HG03457 (cell line): Measurements from ENCODE around the gene KIFC1.
"Not testable (repeated sequence)": the region's sequence is repeated elsewhere in the genome, so short reads cannot be mapped to it uniquely, and the experiment has no call there.

ENCODE experiments used
- ATAC-seq: cut with Tn5 transposase; IDR thresholded peaks from one replicate; pipeline ENCODE4 v1.9.1; 2021; ENCODE audit warnings: moderate number of reproducible peaks; ENCODE audit not compliant: unreplicated experiment

Gene KIFC1, protein sequence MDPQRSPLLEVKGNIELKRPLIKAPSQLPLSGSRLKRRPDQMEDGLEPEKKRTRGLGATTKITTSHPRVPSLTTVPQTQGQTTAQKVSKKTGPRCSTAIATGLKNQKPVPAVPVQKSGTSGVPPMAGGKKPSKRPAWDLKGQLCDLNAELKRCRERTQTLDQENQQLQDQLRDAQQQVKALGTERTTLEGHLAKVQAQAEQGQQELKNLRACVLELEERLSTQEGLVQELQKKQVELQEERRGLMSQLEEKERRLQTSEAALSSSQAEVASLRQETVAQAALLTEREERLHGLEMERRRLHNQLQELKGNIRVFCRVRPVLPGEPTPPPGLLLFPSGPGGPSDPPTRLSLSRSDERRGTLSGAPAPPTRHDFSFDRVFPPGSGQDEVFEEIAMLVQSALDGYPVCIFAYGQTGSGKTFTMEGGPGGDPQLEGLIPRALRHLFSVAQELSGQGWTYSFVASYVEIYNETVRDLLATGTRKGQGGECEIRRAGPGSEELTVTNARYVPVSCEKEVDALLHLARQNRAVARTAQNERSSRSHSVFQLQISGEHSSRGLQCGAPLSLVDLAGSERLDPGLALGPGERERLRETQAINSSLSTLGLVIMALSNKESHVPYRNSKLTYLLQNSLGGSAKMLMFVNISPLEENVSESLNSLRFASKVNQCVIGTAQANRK

DNA sequence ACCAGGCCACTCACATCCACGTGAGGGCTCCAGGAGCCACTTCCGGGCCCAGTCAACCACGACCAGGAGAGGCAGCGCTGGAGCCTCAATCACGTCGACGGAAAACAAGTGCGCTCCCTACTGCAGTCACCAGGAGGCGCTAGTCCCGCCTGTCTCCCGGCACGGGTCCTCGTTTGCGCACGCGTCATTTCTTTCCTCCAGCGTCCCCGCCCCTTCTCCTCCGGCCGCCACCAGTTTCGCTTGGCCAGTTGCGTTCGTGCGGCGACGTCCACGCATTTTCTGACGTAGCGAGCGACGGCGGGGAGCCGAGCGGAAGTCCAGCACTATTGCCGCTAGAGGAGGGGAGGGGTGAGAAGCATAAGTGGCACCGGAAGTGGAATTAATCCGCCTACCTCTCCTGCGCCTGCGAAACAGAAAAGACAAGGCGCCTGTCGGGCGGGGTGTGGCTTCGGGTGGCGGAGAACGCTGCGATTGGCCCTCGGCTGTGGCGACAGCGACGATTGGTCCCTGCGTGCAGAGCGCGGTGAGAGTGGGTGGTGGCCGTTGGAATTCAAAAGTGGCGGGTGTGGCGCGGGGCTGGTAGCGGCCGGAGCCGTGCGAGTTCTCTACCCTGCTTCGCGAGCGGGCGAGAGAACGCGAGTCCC, at the start of gene KIFC1:
KIFC1 (plus strand) TSS at position 546 of the 644 bp plus-strand sequence. CDS start 163 bp downstream, outside the sequence.
- peak; percentile 73 for ATAC-seq

DNA sequence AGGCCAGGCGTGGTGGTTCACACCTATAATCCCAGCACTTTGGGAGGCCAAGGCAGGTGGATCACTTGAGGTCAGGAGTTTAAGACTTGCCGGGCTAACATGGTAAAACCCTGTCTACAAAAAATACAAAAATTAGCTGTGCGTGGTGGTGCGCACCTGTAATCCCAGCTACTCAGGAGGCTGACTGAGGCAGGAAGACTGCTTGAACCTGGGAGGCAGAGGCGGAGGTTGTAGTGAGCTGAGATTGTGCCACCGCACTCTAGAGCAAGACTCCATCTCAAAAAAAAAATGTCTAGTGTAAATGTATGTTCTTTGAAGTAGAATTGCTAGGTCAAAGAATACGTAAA, 48.0 kb upstream of the KIFC1 start:
- ATAC-seq, result not testable (repeated sequence)

DNA sequence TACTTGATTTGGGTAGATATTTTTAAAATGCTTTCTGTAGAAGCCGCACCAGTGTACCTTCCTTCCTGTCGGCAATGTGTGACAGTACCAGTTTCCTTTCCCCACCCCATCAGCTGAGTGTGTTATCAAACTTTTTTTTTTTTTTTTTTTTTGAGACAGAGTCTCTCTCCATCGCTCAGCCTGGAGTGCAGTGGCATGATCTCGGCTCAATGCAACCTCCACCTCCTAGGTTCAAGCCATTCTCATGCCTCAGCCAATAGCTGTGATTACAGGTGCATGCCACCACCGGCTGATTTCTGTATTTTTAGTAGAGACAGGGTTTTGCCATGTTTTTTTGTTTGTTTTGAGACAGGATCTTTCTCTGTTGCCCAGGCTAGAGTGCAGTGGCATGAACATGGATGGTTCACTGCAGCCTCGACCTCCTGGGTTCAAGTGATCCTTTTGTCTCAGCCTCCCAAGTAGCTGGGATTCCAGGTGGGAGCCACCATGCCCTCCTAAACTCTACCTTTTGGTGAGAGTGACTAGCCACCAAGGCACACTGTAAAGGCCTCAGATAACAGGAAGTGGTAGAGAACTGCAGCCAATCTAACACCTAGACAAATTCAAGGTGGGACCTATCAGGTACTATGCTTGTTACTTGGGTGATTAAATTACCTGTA, 47.5 kb upstream of the KIFC1 start:
- ATAC-seq, result no peak

DNA sequence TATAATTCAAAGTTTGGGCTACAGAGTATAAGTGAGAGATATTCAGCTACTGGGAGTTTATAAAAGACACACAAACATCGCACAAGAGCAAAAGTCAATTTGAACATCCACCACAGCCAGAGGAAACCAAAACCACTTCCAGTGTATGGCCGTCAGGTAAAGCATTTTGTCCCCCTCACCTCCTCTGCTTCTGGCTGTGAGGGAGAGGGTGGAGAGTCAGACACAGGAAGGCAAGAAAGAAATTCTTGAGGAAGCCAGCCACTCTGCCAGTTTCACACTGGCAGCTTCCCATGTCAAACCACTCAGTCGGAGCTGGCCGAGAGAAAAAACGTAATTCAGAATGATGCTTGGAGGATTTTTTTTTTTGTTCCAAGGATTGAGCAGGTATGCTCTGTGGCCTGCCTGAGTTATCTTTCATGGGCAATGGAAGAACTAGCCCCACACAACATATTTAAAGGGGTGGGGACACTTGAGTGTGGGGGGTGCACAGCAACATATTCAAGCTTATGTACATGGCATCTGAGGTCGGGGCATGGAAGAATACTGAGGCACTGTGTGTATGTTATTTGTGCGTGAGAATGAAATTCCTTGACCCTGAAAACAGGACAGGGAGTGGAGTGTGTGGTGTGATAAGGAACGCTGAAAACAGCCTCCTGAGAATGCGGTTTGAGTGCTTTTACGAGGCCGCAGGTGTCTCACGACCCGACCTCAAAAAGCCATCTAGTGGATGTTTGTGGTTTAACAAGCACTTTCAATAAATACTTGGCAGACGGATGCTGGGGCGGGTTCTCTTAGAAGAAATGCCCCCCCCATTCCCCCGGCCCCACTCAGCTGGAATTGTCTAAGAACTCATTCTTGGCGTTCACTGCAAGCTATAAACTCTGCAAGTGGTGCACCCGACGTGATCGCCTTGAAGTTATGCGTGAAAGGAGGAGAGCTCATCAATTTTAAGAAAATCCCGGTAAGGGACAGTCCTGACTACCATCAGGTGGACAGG, 46.6 kb upstream of the KIFC1 start:
- ATAC-seq, result no peak

DNA sequence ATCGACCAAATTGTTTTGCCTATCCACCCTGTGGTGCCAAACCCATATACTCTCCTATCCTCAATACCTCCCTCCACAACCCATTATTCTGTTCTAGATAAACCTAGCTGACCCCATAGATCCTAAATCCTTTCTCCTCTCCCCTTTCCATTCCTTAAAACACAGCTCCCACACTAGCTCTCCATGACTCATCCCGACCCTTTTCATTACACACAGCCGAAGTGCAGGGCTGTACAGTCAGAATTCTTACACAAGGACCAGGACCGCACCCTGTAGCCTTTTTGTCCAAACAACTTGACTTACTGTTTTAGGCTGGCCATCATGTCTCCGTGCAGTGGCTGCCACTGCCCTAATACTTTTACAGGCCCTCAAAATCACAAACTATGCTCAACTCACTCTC, 44.7 kb upstream of the KIFC1 start:
- ATAC-seq, result not testable (repeated sequence)

DNA sequence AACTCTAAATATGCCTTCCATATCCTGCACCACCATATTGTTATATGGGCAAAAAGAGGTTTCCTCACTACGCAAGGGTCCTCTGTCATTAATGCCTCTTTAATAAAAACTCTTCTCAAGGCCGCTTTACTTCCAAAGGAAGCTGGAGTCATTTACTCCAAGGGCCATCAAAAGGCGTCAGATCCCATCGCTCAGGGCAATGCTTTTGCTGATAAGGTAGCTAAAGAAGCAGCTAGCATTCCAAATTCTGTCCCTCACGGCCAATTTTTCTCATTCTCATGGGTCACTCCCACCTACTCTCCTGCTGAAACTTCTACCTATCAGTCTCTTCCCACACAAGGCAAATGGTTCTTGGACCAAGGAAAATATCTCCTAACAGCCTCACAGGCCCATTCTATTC, 43.8 kb upstream of the KIFC1 start:
- no peak for ATAC-seq

DNA sequence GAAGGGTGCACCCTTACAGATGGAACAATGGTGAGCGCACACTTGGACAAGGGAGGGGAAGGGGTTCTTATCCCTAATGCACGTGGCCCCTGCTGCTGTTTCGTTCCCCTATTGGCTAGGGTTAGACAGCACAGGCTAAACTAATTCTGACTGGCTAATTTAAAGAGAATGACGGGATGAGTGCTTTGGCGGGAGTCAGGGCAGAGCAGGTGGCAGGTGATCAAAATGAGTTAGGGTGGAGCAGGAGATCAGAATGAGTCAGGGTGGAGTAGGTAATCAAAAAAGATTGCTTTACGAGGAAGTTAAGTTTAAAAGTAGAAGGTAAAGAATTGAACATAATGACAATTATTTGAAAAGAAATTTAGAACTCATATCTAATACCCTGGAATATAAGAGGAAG, 35.8 kb upstream of the KIFC1 start:
- not testable (repeated sequence) for ATAC-seq

DNA sequence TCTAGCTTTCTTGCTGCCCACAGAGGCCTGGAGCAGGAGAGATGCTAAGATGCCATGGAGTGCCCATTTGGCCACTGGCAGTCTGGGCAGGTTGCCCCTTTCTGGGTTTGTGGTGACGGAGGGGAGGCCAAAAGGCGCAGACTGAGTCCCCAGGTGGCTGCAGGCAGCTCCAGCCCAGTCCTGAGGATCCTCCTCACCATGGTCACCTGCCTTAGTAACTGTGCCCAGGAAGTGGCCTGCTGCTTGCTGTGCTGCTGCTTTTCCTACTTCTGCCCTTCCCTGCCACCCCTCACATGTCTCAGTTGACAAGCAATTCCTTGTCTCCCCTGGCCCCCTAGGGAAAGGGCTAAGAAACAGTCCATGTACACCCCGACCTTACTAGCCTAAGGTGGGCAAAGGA, 35.3 kb upstream of the KIFC1 start:
- no peak for ATAC-seq

DNA sequence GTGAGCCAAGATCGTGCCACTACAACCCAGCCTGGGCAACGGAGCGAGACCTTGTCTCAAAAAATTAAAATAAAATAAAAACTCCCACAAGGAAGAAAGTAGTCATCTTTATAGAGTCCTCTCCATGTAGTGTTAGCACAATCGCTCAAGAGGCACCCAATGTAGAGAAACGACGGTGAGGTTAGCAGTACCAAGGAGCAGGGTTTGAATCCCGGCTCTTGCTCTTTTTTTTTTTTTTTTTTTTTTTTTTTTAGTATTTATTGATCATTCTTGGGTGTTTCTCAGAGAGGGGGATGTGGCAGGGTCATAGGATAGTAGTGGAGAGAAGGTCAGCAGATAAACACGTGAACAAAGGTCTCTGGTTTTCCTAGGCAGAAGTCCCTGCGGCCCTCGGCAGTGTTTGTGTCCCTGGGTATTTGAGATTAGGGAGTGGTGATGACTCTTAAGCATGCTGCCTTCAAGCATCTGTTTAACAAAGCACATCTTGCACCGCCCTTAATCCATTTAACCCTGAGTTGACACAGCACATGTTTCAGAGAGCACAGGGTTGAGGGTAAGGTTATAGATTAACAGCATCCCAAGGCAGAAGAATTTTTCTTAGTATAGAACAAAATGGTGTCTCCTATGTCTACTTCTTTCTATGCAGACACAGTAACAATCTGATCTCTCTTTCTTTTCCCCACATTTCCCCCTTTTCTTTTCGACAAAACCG, 34.3 kb upstream of the KIFC1 start:
- not testable (repeated sequence) for ATAC-seq

DNA sequence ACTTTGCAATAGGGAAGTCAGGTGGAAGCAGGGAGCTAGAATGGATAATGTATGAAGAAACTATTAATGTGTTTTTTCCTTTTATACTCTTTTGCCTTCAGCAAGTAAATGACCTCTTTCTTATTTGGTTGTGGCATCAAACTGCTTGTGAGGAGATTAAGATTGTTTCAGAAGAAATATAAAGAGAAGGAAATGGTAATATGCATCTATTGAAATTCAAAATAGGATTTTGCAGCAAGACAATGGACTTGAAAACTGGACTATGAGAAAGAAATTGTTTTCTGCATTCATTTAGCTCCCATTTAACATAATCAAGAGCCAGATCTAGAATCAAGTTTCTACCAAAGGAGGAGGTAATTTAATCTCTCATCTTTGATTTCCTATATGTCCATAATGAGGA, 32.3 kb upstream of the KIFC1 start:
- no peak for ATAC-seq

DNA sequence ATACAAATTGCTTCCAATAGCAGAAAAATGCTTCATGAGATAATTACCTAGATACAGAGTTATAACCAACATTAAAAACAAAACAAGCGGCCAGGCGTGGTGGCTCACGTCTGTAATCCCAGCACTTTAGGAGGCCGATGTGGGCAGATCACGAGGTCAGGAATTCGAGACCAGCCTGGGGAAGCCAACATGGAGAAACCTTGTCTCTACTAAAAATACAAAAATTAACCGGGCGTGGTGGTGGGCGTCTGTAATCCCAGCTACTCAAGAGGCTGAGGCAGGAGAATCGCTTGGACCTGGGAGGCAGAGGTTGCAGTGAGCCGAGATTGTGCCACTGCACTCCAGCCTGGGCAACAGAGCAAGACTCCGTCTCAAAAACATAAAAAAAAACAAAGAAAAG, 28.1 kb upstream of the KIFC1 start:
- not testable (repeated sequence) for ATAC-seq

DNA sequence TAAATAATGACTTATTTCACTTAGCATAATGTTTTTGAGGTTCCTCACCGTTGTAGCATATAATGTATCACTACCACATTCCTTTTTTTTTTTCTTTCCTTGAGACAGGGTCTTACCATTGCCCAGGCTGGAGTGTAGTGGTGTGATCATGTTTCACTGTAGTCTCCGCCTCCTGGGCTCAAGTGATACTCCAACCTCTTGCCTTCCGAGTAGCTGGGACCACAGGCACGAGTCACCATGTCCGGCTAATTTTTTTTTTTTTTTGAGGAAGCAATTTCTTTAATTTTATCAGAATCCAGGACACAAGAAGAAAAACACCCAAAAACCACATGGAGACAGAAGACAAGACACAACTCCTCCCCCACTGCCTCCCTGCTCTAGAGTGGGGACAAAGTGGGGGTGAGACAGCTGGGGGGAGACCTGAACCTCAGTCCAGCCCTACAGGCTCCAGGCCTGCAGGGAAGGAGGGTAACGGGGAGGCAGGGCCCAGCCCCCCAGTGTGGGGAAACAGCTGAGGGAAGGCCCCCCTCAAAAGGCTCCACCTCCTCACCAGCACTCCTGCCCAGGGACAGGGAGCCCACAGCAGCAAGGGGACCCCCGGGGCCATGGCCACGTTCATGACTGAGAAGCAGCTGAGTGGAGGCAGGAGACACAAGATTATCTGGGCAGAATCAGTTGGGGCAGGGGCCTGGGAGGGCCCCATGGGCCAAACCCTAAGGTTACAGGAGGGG, 27.0 kb upstream of the KIFC1 start:
- not testable (repeated sequence) for ATAC-seq

DNA sequence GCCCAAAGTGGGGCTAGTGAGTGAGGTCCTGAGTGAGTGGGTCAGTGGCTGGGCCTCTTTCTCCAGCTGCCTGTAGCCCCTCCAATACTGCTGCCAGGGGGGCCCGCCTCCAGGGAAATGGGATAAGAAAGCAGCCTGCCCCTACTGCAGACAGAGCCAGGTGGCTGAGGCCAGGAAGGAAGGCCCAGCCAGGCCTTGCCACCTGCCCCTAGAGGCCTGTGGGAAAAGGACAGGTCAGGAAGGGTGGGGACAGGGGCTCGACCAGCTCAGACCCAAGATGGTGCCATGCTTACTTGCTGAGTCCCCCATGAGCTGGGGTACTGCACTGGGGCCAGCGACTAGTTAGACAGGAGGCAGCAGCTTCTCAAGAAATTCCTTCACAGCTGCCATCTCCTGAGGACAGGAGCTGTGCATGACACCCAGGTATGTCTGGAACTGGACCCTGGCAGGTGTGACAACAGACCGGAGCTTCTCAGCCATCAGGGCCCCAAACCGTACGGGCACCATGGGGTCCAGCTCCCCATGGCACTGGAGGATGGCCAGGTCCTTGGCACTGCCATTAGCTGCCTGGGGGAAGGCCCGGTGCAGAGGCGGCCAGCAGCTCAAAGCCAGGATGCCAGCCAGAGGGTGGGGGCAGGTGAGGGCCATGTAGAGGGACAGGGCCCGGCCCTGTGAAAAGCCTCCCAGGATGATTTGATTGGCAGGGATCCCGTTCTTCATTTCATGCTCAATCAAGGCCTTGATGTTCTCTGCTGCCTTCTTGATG, 26.2 kb upstream of the KIFC1 start:
- not testable (repeated sequence) for ATAC-seq

DNA sequence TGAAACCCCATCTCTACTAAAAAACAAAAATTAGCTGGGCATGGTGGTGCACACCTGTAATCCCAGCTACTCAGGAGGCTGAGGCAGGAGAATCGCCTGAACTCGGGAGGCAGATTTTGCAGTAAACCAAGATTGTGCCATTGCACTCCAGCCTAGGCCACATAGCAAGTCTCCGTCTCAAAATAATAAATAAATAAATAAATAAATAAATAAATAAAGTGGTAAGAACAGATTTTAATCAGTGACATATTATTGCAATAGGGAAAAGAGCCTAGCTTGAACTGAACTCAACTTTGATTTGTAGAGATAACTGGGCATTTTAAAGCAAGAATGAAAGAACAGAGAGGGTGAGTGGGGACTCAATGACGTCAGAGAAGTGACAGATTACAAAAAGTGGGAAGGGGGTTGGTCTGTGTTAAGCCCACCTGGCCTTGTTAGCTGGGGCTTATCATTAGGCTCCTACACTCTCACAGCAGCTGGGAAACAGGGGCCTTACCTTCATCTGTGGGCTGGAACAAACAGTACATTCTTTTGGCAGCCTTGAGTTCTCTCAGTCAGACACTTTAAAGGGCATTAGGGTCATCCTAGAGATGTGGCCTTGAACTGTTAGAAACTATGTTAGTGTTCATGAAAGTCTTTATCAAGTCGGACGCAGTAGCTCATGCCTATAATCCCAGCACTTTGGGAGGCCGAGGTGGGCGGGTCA, 24.5 kb upstream of the KIFC1 start:
- ATAC-seq, result no peak

DNA sequence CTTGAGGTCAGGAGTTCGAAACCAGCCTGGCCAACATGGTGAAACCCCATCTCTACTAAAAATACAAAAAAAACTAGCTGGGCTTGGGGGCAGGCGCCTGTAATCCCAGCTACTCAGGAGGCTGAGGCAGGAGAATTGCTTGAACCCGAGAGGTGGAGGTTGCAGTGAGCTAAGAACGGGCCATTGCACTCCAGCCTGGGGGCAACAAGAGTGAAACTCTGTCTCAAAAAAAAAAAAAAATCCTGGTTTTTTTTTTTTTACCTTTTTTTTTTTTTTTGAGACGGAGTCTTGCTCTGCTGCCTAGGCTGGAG, 24.0 kb upstream of the KIFC1 start:
- not testable (repeated sequence) for ATAC-seq

DNA sequence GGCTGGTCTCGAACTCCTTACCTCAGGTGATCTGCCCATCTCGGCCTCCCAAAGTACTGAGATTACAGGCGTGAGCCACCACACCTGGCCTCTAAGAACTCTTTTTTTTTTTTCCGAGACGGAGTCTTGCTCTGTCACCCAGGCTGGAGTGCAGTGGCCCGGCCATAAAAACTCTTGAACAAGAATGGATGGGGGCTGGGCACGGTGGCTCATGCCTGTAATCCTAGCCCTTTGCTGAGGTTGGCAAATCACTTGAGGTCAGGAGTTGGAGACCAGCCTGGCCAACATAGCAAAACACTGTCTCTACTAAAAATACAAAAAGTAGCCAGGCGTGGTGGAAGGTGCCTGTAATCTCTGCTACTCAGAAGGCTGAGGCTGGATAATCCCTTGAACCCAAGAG, 19.7 kb upstream of the KIFC1 start:
- ATAC-seq, result not testable (repeated sequence)

DNA sequence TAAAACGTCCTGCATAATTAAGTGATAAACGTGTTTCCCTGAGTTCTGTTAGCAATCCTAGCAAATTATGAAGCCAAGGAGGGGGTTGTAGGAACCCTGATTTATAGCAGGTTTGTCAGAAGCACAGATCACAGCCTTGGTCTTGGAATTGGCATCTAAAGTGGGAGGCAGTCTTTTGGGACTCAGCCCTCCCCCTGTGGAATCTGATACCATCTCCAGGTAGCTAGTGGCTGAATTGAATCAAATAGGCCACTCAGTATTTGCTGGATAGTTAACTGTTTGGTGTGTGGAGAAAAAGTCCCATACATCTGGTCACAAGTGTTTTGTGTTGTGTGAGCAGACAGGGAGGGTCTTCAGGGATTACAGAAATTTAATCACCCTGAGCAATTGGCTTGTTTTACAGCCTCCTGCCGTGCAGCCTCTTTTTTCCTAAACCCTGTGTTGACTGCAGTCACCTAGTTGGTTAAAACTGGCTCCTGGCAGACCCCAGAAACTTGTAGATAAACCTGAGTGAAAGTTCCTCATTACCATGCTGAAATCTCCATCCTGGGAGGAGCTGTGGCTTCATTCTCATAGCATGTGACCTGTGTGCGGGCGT, 19.0 kb upstream of the KIFC1 start:
- ATAC-seq, result no peak
